Smooth muscle cell (in vitro differentiated cells): ENCODE data around the gene UBALD2. TPM values are rescaled to one million over a fixed set of nuclear protein-coding genes. Genes with fewer than 3 reads are reported as not detected.

Experiments
- DNase-seq: peaks from one replicate; lab custom pipeline; 2025; ENCODE audit not compliant: unreplicated experiment; lab: John Stamatoyannopoulos, UW
- H2AFZ ChIP-seq: fragments of 200-600 bp; sonication (generic); 2 replicates; pipeline ENCODE4 v1.6.0; 2016; ENCODE audit warnings: antibody characterized with exemption, low read depth, mild to moderate bottlenecking
- H3F3A ChIP-seq: fragments of 200-600 bp; sonication (generic); 2 replicates; pipeline ENCODE4 v1.6.0; 2017; ENCODE audit warnings: antibody characterized with exemption, low read depth
- H3K27ac ChIP-seq: fragments of 200-600 bp; sonication (generic); 2 replicates; pipeline ENCODE4 v1.5.1; 2016; ENCODE audit warnings: low read depth, mild to moderate bottlenecking
- H3K27me3 ChIP-seq: fragments of 200-600 bp; sonication (generic); 2 replicates; pipeline ENCODE4 v1.6.1; 2016; ENCODE audit warnings: low read depth, mild to moderate bottlenecking
- H3K36me3 ChIP-seq: fragments of 200-600 bp; sonication (generic); 2 replicates; pipeline ENCODE4 v1.5.1; 2016; ENCODE audit warnings: low read depth
- H3K4me1 ChIP-seq: fragments of 200-600 bp; sonication (generic); 2 replicates; pipeline ENCODE4 v1.5.1; 2016; ENCODE audit warnings: low read depth
- H3K4me2 ChIP-seq: fragments of 200-600 bp; sonication (generic); 2 replicates; pipeline ENCODE4 v1.6.0; 2016; ENCODE audit warnings: mild to moderate bottlenecking
- H3K4me3 ChIP-seq: fragments of 200-600 bp; sonication (generic); 2 replicates; pipeline ENCODE4 v1.5.1; 2016; ENCODE audit warnings: mild to moderate bottlenecking
- H3K79me2 ChIP-seq: fragments of 200-600 bp; sonication (generic); 2 replicates; pipeline ENCODE4 v1.6.0; 2016; ENCODE audit warnings: low read depth, mild to moderate bottlenecking
- H3K9ac ChIP-seq: fragments of 200-600 bp; sonication (generic); 2 replicates; pipeline ENCODE4 v1.6.0; 2016; ENCODE audit warnings: low read depth
- H3K9me3 ChIP-seq: fragments of 200-600 bp; sonication (generic); replicated peaks from 2 replicates; pipeline ENCODE4 v1.5.1; 2016; ENCODE audit warnings: low read depth
- H4K20me1 ChIP-seq: fragments of 200-600 bp; sonication (generic); 2 replicates; pipeline ENCODE4 v1.6.0; 2016; ENCODE audit warnings: low read depth
- WGBS: methylation state at CpG from one replicate; pipeline ENCODE4 v1.1.7; 2016; ENCODE audit warnings: low lambda C conversion rate; 5-methylcytosine and 5-hydroxymethylcytosine counted together
- polyA plus RNA-seq: library from polyadenylated mRNA; unstranded; fragments of >200 nt; fragmentation: Nextera tagmentation; extraction: Ambion mirVana; gene quantifications from 2 replicates; pipeline ENCODE4 v1.2.1, GENCODE V29; 2016
- total RNA-seq: library from RNA; depleted of rRNA; stranded (reverse); fragments of >200 nt; gene quantifications from 2 replicates; pipeline ENCODE4 v1.2.3, GENCODE V29; 2014
- TF ChIP-seq, protein P1 (sequence below): fragments of 200-600 bp; sonication (generic); IDR thresholded peaks from 2 replicates; pipeline ENCODE4 v1.5.1; 2017; ENCODE audit warnings: borderline replicate concordance, mild to moderate bottlenecking, antibody characterized with exemption; ENCODE audit not compliant: insufficient read depth, poor library complexity, severe bottlenecking

The UBALD2 gene
- total and polyA plus RNA-seq, 2 experiments from 2014 or later: 2.6 to 7.0 TPM

DNA sequence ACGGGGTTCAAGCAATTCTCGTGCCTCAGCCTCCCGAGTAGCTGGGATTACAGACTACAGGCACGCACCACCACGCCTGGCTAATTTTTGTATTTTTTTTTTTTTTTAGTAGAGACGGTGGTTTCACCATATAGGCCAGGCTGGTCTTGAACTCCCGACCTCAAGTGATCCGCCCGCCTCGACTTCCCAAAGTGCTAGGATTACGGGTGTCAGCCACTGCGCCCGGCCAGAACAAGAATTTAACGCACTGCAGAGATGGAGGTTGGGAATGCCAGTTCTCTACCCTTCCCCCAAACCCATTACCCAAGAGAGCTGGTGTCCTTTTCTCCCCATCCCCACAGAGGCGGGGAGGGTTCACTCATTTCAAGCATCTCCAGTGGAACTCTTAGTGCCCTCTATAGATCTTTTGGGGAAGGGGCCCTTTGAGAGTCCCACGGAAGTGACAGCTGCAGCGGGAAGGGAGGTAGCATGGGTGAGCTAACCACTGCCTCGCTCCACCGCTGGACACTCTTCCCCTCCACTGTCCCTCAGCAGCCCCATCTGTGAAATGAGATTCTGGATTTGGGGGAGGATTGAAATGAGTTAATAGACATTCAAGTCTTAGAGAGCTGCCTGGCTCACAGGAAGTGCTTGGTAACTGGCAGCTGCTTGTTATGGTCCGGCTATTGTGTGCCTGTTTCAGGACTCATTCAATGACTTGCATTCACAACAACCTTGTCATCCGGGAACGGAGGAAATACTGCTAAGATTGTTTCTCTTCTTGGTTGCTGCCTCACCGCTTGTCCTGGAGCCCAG, 3.5 kb upstream of the UBALD2 start:
- 87% methylated on average over 23 of the region's 23 CpGs for WGBS
- H3K79me2 ChIP-seq: peaks cover 11% of the 10 kb centered on the region
- no peak overlapping the region for H3K27ac ChIP-seq
- no peak overlapping the region for H3K4me2 ChIP-seq
- H3K9ac ChIP-seq: no peak overlapping the region
- no peak overlapping the region for H3K4me3 ChIP-seq
- TF ChIP-seq, protein P1, sequence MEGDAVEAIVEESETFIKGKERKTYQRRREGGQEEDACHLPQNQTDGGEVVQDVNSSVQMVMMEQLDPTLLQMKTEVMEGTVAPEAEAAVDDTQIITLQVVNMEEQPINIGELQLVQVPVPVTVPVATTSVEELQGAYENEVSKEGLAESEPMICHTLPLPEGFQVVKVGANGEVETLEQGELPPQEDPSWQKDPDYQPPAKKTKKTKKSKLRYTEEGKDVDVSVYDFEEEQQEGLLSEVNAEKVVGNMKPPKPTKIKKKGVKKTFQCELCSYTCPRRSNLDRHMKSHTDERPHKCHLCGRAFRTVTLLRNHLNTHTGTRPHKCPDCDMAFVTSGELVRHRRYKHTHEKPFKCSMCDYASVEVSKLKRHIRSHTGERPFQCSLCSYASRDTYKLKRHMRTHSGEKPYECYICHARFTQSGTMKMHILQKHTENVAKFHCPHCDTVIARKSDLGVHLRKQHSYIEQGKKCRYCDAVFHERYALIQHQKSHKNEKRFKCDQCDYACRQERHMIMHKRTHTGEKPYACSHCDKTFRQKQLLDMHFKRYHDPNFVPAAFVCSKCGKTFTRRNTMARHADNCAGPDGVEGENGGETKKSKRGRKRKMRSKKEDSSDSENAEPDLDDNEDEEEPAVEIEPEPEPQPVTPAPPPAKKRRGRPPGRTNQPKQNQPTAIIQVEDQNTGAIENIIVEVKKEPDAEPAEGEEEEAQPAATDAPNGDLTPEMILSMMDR: no peak
- H4K20me1 ChIP-seq: no peaks in the 10 kb centered on the region
- no peak overlapping the region for H2AFZ ChIP-seq
- peaks cover 9% of the 10 kb centered on the region for H3F3A ChIP-seq
- no peaks in the 10 kb centered on the region for H3K36me3 ChIP-seq
- H3K27me3 ChIP-seq: no peaks in the 10 kb centered on the region
- DNase-seq: no peak
- H3K9me3 ChIP-seq: no peaks in the 10 kb centered on the region
- peaks cover 2% of the 10 kb centered on the region for H3K4me1 ChIP-seq

DNA sequence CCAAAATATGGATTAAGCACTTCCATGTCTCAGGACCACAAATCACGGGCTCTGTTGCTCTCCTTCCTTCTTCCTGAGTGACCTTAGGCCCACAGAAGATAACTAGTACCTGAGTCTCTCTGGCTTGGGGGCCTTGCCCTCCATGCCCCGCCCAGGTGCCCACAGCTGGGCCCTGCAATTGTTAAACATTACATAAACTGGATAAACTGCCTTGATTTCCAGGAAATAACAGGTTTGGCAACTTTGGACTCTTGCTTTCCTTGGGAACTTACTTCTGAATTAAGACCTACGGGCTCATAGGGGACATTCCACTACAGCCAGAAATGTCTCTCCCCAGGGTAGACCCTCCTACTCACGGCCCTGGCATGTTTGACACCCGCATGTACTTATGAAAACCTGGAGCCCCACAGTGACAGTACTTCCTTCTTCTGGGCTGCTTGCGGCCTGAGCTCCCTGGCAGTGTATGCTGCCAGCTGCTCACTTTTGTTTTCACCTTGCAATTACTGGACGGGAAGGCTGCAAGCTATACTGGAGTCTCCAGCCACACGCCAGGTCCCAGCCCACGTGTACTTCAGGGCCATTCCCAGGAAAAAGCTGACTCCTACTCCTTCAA, 2.3 kb upstream of the UBALD2 start:
- Histone ChIP-seq H4K20me1 (no peaks in the 10 kb centered on the region), H3K27me3 (no peaks in the 10 kb centered on the region), H3K9me3 (no peaks in the 10 kb centered on the region), H3K4me3 (no peak overlapping the region), H2AFZ (no peak overlapping the region), H3K9ac (no peak overlapping the region), H3K79me2 (peaks cover 21% of the 10 kb centered on the region), H3F3A (peaks cover 9% of the 10 kb centered on the region), H3K36me3 (no peaks in the 10 kb centered on the region), H3K4me1 (peaks cover 11% of the 10 kb centered on the region), H3K4me2 (no peak overlapping the region), H3K27ac (peak overlapping the region; percentile 91)
- 71% methylated on average over 9 of the region's 9 CpGs for WGBS
- no peak for DNase-seq
- TF ChIP-seq, protein P1: no peak

DNA sequence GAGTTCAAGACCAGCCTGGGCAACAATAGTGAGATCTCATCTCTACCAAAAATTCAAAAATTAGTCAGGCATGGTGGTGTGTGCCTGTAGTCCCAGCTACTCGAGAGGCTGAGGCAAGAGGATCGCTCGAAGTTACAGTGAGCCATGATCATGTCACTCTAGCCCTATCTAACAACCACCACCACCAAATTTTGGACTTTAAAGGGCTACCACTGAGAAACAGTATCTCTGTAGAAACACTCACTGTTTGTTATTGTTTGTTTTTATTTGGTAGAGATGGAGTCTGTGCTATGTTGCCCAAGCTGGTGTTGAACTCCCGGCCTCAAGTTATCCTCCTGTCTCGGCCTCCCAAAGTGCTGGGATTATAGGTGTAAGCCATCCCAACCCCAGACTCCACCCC, 1.3 kb upstream of the UBALD2 start:
- no peak for DNase-seq
- TF ChIP-seq, protein P1: no peak
- peak overlapping the region; percentile 25 for H2AFZ ChIP-seq
- 92% methylated on average over 5 of the region's 5 CpGs for WGBS
- H3K4me1 ChIP-seq: peaks cover 13% of the 10 kb centered on the region
- peak overlapping the region; percentile 91 for H3K27ac ChIP-seq
- no peaks in the 10 kb centered on the region for H3K27me3 ChIP-seq
- H3F3A ChIP-seq: peaks cover 11% of the 10 kb centered on the region
- H3K9me3 ChIP-seq: no peaks in the 10 kb centered on the region
- H3K79me2 ChIP-seq: peaks cover 21% of the 10 kb centered on the region
- H3K9ac ChIP-seq: peak overlapping the region; percentile 0
- peaks cover 2% of the 10 kb centered on the region for H4K20me1 ChIP-seq
- no peak overlapping the region for H3K4me3 ChIP-seq
- H3K36me3 ChIP-seq: no peaks in the 10 kb centered on the region
- peak overlapping the region; percentile 75 for H3K4me2 ChIP-seq
